Esophagus mucosa (tissue), 1 donor: ENCODE results near the gene ZDHHC12. TPM values are rescaled to one million over a fixed set of nuclear protein-coding genes. Genes with fewer than 3 reads are reported as not detected.

Experiments
- ATAC-seq: fragments of 200-7000 bp; cut with Tn5 transposase; one replicate; pipeline ENCODE4 v1.9.1; 2020
- total RNA-seq: library from RNA; stranded (reverse); gene quantifications from one replicate; pipeline ENCODE4 v1.2.4, GENCODE V29; 2023
- donor health status: DM: yes; HTN: yes; CAD: no.

The ZDHHC12 gene, protein sequence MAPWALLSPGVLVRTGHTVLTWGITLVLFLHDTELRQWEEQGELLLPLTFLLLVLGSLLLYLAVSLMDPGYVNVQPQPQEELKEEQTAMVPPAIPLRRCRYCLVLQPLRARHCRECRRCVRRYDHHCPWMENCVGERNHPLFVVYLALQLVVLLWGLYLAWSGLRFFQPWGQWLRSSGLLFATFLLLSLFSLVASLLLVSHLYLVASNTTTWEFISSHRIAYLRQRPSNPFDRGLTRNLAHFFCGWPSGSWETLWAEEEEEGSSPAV
- 54.4 TPM for total RNA-seq

DNA sequence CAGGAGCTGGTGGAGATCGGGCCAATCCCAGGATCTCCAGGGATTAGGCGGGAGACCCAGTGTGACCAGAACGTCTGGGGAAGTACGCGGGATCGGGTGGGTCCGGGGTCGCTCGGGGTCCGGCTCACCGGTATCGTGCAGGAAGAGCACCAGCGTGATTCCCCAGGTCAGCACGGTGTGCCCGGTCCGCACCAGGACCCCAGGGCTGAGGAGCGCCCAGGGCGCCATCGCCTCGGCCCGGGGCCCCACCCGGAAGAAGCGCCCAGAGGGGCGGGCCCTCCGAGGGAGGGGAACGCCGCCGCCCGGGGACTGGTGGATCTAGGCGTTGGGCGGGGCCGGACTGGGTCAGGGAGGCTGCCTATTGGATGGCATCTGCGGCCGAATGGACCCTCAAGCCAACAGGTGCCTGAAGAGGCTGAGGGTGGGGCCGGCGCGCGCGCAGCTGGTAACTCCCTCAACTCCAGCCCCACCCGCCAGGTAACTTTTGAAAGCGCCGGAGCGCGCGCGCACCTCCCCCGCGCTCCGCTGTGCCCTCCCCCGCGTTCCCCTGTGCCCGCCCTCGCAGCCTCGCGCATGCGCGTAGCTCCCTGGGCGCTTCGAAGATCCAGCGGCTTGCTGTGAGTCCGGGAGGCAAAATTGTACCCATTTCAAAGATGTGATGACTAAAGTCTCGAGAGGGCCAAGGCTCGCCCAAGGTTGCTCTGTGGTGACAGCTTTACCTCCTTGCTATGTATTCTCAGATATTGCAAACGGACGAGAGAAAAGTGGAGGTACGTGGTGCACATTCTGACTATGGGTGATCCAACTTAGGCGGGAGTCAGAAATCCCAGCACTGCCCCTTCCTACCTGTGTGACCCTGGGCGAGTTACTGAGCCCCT is at the start of gene ZDHHC12:
Gene ZDHHC12, minus strand, starts transcription at position 262 of the 878 bp plus-strand sequence. Its CDS starts 34 bp downstream, at position 228.
- ATAC-seq: peak; percentile 95

DNA sequence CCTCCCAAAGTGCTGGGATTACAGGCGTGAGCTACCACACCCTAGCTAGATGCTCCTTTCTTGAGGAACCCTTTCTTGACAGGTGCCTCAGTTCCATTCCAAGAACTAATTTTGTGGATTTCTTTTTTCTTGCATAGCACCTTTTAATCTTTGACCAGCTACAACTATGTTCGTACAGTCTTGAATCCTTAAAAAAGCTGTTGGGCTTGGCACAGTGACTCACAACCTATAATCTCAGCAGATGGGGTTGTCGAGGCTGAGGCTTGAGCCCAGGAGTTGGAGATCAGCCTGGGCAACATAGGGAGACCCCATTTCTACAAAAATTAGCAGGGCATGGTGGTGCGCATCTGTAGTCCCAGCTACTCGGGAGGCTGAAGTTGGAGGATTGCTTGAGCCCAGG is 49.1 kb upstream of the ZDHHC12 start:
- ATAC-seq: no peak

DNA sequence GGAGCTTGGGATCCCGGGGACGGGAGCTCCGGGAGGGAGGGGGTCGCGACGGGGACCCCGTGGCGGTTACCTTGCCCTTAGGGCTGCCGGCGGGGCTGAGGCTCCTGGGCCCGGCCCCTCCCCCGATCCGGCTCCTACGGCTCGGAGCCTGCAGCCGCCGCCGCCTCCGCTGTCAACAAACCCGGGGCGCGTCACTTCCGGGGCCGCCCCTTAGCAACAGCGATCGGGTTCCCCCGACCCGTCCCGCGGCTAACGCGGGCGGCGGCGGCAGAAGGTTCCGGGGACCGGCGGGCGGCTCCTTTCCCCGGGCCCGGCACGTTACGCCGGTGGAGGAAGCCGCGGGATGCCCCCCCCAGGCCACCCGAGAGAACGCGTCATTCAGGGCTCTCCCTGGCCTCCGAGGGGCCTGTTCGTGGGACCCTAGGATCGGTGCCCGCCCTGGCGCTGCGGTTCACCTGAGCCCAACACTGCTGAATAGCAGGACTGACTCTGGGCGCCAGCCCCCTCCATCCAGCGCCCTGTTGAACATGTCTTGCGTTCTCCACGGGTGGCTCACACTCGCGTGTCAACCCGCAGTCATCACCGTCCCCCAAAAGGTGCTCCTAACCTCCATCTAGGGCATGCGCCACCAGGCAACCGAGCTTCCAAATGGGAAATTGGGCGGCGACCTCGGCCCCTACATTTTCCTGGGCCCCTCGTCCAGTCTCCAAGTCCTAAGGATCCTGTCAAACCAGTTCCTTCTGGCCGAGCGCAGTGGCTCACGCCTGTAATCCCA is 48.0 kb upstream of the ZDHHC12 start, which contains the start of gene ZER1:
Gene ZER1, minus strand, starts transcription at position 183 of the 775 bp plus-strand sequence. CDS start 16,362 bp downstream, outside the sequence.
- peak; percentile 97 for ATAC-seq

DNA sequence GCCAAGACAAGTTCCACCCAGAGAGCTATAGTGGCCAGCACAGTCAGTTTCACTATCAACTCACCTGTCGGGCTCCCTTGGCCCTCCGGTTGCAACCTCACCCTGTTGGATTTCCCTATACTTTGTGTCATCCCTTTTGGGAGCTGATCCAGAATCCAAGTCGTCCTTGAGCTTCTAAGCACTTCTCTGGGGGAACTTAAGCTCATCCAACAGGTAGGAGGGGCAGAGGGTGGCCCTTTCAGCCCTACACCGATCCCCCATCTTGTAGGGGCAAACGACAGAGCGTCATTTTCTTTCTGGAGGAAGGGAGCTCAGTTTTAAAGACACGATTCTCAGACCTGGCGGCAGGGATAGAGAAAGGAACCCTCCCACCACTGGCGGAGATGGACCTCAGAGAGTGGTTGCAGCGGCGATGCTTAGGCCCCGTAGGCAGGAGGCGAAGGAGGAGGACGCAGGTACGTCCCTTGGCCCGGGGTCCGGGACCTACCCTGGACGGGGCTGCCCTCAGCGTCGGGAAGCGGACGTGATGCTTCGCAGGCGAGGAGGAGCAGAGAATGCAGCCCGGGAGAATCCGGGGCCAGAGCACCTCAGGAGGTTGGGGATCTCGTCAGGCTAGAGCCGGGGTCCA is 47.3 kb upstream of the ZDHHC12 start:
- peak; percentile 48 for ATAC-seq

DNA sequence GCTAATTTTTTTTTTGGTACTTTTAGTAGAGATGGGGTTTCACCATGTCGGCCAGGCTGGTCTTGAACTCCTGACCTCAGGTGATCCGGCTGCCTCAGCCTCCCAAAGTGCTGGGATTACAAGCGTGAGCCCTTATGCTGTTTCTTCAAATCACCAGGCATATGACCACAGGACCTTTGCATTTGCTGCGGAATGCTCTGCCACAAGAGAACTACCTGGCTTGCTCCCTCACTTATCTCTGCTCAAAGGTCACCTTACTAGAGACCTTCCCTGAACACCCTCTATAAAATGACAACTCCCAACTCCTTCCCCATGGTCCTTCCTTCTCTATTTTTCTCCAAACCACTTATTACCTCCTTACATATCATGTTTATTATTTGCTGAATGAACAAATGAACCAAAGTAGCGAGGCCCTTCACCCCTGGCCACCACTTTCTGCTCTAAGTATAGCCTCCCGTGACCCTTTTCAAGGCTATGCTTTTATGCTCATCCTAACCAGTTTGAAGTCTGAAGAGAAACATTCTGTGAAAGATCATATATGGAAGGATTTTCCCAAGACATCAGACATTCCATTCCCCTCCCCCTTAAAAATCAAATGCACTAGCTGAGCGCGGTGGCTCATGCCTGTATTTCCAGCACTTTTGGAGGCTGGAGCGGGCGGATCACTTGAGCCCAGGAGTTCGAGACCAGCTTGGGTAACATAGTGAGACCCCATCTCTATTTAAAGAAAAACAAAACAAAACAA is 46.5 kb upstream of the ZDHHC12 start:
- no peak for ATAC-seq

DNA sequence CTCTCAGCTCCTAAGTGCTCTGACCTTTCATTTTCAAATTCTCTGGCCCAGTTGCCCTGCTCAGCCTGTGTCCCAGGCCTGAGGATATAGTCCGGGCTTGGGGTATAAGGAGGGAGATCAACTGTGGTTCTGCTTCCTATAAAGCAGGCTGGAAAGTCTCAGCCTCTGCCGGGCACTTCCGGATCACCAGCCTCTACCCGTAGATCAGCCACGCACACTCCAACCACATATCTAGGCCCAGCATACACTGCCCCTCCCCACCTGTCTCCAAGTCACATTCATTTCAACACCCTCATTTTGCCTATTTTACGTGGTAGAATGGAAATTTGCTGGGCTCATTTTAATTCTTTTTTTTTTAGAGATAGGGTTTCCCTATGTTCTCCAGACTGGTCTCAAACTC is 44.7 kb upstream of the ZDHHC12 start:
- ATAC-seq: no peak

DNA sequence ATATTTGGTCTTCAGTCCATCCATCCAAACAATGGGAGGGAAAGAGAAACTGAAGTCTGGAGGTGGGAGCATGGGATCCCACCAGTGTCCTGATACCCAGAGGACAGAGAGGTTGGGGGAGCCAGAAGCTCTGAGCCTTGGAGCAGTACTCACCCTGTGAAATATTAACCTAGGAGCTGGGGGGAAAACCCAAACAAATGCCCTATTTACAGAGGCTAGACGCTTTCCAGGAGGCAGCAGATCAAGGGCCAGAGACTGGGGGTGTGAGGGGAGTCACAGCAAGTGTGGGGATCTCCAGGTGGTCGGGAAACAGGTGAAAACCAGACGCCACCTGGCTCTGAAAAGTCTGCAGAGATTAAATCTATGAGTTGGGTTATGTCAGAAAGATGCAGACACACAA is 41.6 kb upstream of the ZDHHC12 start:
- no peak for ATAC-seq

DNA sequence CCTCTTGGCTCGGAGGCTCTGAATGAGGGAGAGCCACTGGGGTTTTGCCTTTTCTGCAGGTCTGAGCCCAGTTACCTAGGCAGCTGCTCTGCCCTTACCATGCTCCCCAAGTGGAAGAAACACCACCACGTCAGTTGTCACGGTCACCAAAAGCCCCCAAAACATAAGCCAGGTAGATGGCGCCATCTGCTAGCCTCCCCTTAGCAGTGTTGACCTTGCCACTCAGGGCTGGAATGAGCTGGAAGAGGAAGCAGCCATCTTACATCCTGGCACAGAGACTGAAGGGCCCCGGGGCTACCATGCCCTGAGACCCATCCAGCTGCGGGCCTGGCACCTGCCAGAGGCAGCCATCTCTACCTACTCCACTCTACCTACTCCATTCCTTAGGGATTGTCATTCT is 40.4 kb upstream of the ZDHHC12 start:
- no peak for ATAC-seq

DNA sequence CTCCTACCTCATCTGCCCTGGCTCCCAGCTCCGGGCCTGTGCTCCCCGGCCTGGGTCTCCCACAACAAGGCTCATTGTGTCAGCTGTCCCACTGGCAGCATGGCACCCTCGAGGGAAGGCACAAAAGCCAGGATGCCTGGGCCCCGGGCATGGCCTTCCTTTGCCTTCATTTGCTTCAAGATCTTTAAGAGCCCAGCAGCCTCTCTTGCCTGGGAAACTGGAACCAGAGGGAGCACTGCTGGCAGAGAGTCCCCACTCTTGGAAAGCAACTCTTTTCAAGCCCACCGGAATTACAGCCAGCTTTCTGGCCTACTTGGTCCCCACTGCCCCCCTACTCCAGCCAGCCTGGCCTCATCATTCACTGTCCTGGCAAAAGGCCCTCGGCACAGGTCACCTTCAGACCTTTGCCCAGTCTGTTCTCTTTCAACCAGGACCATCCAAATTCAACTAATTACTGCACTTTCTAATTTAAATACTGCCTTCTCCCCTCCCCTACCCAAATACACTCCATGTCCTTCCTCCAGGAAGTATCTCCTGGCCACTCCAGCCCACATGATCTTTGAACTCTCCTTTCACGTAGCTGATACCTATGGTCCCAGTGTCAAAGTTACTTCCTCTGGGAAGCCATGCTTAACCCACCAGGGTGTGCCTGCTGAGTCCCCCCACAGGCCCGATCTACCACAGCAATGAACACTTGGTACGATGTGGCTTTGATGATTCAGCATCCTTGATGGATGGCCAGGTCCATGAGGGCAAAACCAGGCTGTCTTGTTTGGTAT is 38.9 kb upstream of the ZDHHC12 start:
- no peak for ATAC-seq

DNA sequence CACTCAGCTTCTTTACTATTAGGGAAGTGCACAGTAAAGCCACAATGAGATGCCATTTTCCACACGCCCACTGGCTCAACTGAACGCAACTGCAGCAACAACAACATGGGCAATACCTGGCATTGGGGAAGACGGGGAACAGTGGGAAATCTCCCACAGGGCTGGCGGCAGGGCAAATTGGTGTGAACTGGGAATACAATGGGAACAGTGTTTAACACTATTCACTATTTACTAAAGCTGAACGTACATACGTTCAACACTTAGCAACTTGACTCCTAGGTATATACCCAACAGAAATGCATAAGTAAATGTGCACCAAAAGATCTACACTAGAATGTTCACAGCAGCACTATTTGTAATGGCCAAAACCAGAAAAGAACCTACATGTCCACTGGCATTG is 33.7 kb upstream of the ZDHHC12 start:
- ATAC-seq: no peak

DNA sequence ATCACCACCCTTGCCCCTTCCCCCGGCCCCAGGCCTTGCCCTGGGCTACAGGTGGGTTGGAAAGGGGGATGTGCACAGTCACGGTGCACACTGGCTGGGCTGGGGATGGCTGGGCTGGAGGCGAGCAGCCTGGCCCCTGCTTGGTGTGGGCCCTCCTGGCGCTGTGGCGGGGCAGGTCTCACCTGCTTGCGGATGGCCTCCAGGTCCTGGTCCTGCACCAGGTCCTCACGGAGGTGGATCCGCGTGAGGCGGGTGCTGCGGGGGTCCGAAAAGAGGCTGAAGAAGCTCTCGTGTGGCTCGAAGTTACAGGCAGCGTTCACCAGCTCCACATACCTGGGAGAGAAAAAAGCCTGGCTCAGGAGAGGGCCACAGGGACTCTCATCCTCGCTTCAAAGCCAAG is 29.7 kb upstream of the ZDHHC12 start:
- ATAC-seq: no peak

DNA sequence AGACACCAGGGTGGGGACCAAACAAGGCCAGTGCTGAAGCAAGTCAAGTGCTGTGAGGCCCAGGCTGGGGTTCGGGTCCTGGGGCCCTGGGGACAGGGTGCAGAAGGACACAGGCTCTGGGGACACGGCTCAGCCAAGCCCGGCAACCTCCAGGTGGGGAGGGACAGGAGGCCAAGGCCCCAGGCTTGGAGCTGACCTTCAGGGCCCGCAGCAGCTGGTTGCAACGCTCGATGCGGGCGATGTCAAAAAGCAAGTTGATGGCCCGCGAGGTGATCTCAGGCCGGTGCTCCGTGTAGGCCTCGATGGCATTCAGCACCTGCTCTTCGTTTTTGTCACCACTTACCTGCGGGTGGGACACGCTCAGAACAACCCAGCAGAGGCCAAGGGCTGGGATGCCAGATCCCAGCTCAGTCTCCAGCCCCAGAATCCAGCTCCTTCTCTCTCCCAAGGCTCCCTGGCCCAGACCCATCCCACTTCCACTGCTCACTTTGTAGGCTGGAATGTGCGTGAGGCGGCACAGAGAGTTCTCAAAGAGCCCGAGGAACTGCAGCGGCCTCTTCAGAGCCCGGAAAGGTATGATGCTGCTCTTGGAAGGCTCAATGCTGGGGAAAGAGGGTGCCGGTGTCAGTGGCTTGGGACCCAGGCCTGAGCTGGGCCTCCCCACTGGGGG is 27.1 kb upstream of the ZDHHC12 start:
- ATAC-seq: peak; percentile 18

DNA sequence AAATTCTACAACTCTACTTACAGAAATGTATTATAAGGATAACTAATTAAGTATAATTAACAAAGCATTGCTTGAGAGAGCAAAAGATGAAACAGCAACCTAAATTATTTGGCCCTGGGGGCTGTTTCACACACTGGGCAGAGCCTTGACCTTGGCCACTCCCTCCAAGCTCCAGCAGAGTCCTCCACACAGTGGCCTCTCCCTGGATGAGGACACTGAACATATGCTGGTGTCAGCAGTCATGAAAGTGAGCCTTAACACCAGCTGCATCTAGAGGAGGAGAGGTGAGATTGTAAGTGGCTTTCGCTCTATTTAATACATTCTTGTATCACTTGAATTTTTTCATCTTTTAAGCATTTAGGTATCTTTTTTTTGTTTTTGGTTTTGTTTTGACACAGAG is 23.3 kb upstream of the ZDHHC12 start:
- no peak for ATAC-seq

DNA sequence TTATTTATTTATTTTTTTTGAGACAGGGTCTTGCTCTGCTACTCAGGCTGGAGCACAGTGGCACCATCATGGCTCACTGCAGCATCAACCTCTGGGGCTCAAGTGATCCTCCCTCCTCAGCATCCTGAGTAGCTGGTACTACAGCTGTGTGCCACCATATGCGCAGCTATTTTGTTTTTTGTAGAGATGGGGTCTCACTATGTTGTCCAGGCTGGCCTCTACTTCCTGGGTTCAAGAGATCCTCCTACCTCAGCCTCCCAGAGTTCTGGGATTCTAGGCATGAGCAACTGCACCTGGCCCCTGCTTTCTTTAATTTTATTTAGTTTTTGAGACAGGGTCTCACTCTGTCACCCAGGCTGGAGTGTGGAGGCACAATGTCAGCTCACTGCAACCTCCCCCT is 19.5 kb upstream of the ZDHHC12 start:
- ATAC-seq: no peak

DNA sequence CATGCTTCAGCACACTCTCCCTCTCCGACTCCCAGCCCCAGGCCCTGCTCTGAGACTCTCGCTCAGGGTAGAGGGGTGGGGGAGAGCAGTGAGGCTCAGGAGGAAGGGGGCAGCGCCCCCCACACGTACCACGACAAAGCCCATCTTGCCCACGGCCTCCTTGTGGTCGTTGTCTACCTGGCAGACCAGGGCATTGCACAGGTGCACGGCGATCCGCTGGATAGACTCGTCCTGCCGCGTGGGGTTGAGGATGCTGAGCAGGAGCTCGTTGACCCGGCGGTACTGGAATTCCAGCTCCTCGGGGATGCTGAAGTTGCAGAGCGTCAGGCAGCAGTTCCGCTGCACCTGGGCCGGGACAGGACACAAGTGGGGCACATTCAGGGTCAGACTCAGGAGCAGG is 18.5 kb upstream of the ZDHHC12 start:
- ATAC-seq: peak; percentile 26

DNA sequence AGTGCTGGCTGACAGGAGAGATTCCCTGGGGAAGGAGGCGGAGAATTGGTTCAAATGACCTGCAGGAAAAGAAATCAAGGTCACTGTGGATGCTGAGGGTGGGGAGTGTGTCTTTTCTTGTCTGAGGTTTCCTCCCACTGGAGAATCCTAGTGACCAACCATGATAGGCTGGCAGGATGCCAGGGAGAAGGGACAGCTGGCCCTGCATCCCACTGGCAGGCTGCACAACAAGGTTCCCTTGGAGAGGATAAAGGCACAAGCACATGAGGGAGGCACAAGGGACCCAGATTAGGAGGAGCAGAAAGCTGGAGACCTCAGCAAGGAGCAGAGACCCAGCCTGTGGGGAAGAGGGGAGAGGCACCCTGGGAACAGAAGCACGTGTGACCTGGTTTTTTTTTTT is 11.4 kb upstream of the ZDHHC12 start:
- ATAC-seq: no peak

DNA sequence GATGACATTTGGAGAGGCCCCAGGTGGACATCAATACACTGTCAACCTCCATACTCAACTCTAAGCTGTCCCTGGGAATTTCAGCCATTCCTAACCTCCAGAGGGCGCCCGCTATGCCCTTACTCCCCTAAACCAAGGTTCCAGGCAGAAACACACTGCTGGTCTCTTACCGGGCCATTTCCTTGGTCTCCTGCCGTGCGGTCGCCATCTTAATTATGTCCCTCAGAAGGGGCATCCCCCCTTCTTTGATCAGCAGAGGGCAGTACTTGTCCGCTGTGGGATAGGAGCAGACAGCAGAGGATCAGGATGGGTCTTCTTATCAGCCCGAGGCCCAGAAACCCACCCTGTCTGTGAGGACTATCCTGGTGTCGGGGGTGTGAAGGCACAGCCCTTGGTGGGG is 9.3 kb upstream of the ZDHHC12 start:
- peak; percentile 76 for ATAC-seq

DNA sequence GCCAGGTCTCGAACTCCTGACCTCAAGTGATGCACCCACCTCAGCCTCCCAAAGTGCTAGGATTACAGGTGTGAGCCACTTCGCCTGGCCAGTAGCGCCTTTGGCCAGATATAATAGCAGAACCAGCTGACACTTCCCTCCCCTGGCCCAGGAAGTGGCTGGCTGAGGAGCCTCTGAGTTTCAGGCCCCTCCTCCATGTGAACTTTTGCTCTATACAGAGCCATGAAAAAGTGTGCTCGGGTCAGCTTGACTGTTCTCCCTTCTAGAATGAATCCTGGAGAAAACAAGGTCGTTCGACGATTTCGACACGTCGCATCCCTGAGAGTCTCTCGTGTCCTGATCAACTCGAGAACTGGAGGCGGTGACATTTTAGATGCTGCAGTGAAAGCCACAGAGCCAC is 8.6 kb upstream of the ZDHHC12 start:
- ATAC-seq: no peak

DNA sequence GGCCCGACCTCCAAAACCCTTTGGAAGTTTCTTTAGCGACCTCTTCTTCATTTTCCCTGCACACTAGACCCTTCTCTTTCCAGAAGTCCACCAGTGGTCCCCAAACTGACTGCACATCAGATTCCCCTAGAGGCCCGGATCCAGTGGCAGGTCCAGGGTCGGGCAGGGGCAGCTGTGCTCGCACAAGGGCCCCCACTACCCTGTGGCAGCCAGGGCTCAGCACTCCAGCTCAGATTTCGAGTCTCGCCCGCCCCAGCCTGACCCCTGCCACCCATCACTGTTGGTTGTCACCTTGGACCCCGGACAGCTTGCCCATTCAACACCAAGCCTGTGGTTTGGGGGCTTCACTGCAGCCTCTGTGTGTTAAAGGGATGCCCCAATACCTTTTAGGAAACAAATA is 7.8 kb upstream of the ZDHHC12 start:
- no peak for ATAC-seq

DNA sequence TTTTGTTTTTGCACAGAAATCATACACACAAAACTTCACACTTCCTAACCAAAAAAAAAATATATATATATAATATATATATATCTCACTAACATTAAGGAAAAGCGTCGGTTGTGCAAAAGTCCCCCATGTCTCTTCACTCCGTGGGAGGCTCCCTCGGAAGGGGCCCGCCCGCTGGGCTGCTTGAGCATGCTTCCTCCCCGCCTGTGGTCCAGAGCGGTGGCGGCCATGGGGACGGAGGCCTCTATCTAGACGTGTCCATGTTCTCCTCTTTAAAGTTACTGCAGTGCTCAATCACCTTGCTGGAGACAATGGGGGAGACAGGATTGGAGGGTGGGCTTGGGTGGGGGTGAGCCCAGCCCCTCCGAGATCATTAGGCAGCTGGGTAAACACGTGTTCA is 7.2 kb upstream of the ZDHHC12 start:
- ATAC-seq: no peak
